Amniotic stem cell (primary cell): ENCODE results near the gene OR2AJ1.
"Not testable (repeated sequence)": the region's sequence is repeated elsewhere in the genome, so short reads cannot be mapped to it uniquely, and the experiment has no call there.

Experiments
- DNase-seq: peaks from one replicate; lab custom pipeline; 2025; lab: John Stamatoyannopoulos, UW

Gene OR2AJ1, protein sequence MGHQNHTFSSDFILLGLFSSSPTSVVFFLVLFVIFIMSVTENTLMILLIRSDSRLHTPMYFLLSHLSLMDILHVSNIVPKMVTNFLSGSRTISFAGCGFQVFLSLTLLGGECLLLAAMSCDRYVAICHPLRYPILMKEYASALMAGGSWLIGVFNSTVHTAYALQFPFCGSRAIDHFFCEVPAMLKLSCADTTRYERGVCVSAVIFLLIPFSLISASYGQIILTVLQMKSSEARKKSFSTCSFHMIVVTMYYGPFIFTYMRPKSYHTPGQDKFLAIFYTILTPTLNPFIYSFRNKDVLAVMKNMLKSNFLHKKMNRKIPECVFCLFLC

GRCh38 chr1:247924868-247925267, at the start of gene OR2AJ1:
Gene OR2AJ1 (plus strand): TSS chr1:247924889. CDS start chr1:247933769, 8,880 bp downstream.
- no peak for DNase-seq

DNA sequence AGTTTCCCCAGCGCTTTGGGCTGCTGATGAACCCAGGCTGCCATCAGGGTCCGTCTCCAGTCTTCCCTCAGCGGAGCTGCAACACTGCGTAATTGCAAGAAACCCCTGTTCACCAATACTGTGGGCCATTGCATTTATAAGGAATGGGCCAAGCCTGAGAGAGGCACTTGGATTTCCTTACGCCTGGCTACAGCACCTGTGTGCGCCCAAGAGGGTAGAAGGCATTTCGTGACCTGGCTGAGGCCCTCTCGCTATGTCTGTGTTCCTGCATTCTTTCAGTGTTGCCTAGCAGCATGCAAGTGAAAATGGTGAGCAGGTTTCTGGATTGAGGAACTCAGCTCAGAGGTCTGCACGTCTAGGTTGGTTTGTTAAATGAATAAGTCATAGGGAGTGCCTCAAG, 41.3 kb upstream of the OR2AJ1 start:
- no peak for DNase-seq

GRCh38 chr1:247884797-247885413, 39.8 kb upstream of the OR2AJ1 start:
- DNase-seq, result no peak

GRCh38 chr1:247895163-247895637, 29.5 kb upstream of the OR2AJ1 start, which contains the start of gene OR2W3:
Gene OR2W3 (plus strand): TSS chr1:247895587. CDS start chr1:247895587, 0 bp downstream.
- DNase-seq, result no peak

GRCh38 chr1:247895976-247896375, 28.7 kb upstream of the OR2AJ1 start:
- DNase-seq, result no peak

DNA sequence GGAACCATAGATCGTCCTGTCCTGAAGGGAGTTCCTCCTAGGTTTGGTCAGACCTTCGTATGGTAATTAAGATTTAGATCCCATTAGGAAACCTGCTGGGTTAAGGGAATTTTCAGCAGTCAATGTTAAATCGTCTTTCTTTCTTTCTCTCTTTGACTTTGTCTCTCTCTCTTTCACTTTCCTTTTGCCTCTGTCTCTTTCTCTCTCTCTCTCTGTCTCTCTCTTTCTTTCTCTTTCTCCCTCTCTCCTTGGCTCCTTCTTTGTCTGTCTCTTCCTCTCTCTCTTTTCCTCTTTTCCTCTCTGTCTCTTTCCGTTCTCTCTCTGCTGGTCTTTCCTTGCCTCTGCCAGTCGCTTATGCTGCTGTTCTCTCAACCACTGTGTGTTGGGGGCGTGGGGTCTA, 20.6 kb upstream of the OR2AJ1 start:
- no peak for DNase-seq

- DNase-seq, result no peak
Observed at GRCh38 chr1:247905181-247905580, 19.5 kb upstream of the OR2AJ1 start.

- no peak for DNase-seq
Observed at GRCh38 chr1:247905910-247906503, 18.7 kb upstream of the OR2AJ1 start.

DNA sequence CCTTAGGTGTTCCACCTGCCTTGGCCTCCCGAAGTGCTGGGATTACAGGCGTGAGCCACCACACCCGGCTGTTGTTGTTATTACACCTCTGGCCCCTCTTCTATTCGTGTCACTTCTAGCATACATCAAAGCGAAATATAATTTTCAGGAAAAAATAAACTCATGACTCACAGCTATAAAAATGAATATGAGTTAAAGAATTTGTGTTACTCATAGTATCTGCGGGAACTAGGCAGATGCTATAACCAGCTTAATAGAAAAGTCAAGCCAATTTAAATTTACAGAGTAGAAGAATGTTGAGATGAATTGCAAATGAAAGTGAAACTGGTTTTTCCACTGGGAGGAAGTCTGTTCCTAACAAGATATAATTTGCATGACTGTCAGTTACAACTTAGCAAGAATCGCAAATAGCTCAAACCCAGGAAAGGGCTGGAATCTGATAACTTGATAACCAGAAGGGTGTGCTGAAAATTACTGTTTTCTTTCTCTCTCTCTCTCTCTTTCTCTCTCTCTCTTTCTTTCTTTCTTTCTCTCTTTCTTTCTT, 18.1 kb upstream of the OR2AJ1 start:
- DNase-seq, result no peak

GRCh38 chr1:247908766-247909165, 15.9 kb upstream of the OR2AJ1 start:
- no peak for DNase-seq

GRCh38 chr1:247913786-247914185, 10.9 kb upstream of the OR2AJ1 start:
- no peak for DNase-seq

GRCh38 chr1:247914941-247915662, 9.6 kb upstream of the OR2AJ1 start:
- DNase-seq, result no peak

DNA sequence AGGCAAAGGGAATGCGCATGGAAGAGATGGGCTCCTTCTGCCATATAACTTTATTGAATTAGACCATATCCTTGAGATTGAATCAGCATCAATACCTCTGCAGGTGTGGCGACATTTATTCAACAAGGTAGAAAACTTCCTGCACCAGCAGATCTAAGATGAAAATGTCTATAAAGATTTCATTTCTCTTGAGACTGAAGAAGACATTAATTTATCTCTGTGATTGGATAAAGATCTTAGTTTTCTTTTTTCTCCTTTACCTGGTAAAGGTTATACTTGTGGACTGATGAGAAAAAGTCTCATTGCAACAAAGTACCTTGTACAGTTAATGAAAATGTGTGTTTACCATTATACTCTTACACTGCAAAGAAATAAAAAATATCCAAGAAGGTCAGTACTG, 4.7 kb upstream of the OR2AJ1 start, which contains the start of gene OR2T8:
Gene OR2T8 (plus strand): TSS at position 301 of the 400 bp plus-strand sequence. CDS start 766 bp downstream, outside the sequence.
- no peak for DNase-seq

DNA sequence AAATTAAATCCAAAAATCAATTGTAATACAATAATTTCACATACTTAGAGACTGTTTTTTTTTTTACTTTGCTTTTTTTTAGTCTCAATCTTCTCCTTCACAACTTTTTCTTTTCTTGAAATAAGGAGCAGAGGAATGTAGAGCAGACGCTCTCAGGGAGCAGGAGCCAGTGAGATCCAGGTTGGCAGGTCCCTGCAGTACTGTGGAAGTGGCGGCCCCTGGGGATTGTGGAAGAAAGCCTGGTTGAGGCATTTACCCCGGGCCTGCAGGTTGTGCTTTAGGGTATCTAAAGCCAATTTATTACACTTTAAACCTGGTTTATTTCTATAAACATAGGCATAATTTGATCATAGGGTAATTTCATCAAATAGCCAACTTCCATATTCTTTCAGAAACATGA, 748 bp upstream of the OR2AJ1 start:
- DNase-seq, result no peak

- no peak for DNase-seq
Observed at GRCh38 chr1:247933989-247934388, 9.3 kb downstream of the OR2AJ1 start.

DNA sequence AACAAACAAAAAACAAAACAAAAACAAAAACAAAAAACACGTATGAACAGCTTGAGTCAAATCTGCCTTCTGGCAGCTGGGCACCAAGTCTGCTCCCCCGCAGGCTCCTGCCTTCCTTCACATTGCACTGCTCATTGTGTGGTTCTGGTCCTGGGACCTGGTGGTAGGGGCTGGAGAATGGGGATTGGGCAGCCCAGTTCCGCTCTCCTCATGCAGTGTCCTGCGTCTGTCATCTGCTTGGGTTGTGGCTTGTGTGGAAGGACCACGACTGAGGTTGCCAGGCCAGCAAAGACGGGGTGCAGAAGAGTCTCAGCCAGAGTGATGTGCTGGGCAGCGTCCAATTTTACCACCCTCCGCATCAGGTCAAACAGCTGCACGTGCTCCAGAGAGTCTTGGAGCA, 11.1 kb downstream of the OR2AJ1 start:
- DNase-seq, result no peak

- DNase-seq, result no peak
Observed at GRCh38 chr1:247936415-247936814, 11.7 kb downstream of the OR2AJ1 start.

DNA sequence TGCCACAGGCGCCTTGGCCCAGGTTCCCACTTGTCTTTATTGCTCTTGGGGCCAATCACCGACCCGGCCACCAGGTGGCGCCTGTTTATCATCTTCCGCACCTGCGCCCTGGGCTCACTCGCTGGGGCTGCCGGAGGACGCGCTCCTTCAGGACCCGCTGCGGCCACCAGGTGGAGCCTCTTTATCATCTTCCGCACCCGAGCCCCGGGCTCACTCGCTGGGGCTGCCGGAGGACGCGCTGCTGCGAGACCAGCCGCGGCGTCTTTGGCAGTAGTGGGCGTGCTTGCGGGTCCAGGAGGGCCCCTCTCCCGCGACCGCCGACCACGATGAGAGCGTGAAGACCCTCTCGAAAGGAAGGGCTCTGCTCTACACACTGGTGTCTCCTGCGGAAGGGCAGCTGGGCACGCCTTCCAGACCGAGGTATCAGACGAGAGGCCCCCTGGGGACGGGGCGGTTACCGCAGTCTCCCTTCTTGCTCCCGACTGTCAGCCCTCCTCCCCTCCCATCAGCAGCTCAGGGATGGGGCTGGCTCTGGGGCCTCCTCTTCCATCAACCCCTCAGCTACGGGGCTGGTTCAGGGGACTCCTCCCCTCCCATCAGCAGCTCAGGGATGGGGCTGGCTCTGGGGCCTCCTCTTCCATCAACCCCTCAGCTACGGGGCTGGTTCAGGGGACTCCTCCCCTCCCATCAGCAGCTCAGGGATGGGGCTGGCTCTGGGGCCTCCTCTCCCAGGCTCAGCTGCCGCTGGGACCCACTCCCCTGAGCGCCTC, 12.5 kb downstream of the OR2AJ1 start:
- not testable (repeated sequence) for DNase-seq

DNA sequence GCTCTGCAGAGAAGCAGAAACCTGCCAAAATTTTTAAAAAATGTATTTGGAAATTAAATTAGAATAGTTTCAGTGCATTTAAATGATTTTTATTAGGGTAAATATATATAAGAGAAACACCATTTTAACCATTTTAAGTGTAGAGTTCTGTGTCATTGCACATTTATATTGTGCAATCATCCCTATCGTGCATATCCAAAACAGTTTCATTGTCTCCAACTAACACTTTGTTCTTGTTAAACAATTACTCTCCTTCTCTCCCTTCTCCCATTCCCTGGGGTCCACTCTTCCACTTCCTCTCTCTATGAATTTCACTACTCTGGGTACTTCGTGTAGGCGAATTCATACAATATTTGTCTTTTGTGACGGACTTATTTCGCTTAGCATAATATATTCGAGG, 17.9 kb downstream of the OR2AJ1 start:
- no peak for DNase-seq

DNA sequence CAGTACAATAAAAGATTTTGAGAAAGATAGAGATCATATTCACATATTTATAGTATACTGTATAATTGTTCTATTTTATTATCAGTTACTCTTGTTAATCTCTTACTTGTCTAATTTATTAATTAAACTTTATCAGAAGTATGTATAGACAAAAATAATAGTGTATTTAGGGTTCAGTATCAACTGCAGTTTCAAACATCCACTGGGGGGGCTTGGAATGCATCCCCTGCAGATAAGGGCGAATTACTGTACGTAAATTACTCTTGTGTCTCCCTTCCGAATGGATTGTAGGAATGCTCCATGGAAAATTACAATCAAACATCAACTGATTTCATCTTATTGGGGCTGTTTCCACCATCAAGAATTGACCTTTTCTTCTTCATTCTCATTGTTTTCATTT, 23.9 kb downstream of the OR2AJ1 start, which contains the start of gene OR2L8:
Gene OR2L8 (plus strand): TSS at position 301 of the 400 bp plus-strand sequence. CDS start 0 bp downstream, at position 301.
- no peak for DNase-seq

DNA sequence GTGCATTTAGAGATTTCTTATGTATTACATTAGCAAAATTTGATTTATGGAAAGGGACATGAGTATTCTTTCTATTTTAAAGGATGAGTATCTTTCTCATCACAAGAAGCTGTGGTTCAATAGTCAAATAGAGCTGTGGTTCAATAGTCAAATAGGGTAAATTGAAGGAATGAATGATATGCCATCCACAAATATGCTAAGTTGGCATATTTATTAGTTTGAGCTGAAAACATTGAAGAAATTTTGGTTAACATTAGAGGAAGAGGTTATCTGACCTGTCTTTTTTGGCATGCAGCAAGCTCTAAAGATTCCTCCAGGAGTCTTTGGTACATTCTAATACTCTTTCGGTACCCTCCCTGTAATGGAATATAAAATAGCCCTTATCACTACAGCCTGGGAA, 28.7 kb downstream of the OR2AJ1 start:
- no peak for DNase-seq
